Activated CD4-positive, alpha-beta T cell treated with anti-CD3 and anti-CD28 coated beads, Interleukin-10, Interleukin-2, amounts not matched to agents 100 ng/mL and 50 ng/mL, durations not matched to agents 16 hours and 8 hours (primary cell): Measurements from ENCODE around the gene ASTN2.

ENCODE experiments used
- DNase-seq: peaks from one replicate; pipeline ENCODE4 v3.0.0-alpha.2; 2020

ASTN2 gene, protein sequence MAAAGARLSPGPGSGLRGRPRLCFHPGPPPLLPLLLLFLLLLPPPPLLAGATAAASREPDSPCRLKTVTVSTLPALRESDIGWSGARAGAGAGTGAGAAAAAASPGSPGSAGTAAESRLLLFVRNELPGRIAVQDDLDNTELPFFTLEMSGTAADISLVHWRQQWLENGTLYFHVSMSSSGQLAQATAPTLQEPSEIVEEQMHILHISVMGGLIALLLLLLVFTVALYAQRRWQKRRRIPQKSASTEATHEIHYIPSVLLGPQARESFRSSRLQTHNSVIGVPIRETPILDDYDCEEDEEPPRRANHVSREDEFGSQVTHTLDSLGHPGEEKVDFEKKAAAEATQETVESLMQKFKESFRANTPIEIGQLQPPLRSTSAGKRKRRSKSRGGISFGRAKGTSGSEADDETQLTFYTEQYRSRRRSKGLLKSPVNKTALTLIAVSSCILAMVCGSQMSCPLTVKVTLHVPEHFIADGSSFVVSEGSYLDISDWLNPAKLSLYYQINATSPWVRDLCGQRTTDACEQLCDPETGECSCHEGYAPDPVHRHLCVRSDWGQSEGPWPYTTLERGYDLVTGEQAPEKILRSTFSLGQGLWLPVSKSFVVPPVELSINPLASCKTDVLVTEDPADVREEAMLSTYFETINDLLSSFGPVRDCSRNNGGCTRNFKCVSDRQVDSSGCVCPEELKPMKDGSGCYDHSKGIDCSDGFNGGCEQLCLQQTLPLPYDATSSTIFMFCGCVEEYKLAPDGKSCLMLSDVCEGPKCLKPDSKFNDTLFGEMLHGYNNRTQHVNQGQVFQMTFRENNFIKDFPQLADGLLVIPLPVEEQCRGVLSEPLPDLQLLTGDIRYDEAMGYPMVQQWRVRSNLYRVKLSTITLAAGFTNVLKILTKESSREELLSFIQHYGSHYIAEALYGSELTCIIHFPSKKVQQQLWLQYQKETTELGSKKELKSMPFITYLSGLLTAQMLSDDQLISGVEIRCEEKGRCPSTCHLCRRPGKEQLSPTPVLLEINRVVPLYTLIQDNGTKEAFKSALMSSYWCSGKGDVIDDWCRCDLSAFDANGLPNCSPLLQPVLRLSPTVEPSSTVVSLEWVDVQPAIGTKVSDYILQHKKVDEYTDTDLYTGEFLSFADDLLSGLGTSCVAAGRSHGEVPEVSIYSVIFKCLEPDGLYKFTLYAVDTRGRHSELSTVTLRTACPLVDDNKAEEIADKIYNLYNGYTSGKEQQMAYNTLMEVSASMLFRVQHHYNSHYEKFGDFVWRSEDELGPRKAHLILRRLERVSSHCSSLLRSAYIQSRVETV (N-terminal part only)

DNA sequence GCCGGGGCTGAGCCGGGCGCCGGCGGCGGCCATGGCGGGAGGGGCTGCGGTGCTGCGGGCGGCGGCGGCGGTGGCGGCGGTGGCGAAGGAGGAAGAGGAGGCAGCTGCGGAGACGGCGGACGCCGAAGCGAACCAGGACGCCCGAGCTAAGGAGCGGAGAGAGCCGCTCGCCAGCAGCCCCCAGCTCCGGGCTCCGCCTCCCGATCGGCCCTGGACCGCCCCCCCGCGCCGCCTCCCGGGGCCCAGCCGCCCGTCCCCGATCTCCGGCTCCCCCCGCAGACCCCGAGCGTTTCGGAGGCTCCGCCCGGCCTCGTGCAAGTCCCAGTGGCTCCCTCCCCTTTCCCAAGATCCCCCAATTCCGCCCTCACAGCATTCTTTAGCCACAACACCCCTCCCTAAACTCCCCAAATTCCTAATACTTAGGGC lies at the start of gene ASTN2:
Gene ASTN2, minus strand, starts transcription at position 152 of the 426 bp plus-strand sequence. Its CDS starts 119 bp downstream, at position 33.
- no peak for DNase-seq

DNA sequence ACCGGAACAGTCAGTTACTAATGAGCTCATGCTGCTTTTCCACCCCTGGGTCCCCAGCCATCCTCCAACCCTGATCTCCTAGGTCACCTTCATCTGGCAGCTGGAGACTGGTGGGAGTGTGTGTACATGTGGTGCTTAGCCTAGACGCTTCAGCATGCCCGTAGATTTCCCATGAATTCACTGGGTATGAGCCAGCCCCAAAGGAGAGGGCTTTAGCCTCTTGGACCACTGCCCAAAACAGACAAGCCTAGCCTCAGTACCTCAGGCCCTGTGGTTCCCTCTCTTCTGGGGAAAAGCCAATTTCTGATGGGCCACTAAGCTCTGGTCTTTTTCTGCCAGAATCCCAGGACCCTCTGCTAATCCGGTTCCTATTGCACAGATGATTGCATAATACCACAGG lies 48.0 kb upstream of the ASTN2 start:
- DNase-seq, result no peak

DNA sequence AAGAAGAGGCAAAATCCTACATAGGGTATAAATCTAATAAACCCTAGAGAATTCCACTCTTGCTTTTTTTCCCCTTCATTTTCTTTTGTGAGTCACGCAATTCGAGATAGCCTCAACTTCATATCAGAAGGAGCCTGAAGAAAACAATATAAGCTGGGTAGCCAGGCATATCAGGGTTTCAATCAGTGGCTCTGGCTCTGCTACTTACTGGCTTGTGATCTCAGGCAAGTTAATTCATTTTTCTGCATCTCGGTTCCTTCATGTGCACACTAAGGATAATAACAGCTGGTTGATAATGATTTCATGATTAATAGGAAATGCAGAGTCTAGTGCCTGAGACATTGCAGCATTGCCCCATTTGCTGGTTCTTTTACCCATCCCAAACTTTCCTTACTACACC lies 46.5 kb upstream of the ASTN2 start:
- no peak for DNase-seq

DNA sequence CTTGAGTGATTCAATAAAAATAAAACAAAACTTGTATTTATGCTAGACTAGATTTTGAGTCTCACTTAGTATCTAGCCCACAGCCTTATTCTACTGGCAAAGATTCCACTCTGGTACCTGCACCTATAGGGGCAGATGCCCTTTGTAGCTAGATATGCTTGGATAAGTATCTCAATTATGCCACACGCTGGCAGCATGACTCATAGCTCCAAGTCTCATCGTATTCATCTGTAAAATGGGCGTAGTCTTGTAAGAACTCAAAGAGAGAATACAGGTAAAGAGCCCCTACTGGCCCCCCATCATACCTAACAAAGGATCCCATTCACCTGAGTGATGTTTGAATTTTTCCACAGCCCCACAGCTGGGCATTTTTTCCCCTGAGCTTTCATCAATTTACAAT lies 45.9 kb upstream of the ASTN2 start:
- DNase-seq, result no peak

DNA sequence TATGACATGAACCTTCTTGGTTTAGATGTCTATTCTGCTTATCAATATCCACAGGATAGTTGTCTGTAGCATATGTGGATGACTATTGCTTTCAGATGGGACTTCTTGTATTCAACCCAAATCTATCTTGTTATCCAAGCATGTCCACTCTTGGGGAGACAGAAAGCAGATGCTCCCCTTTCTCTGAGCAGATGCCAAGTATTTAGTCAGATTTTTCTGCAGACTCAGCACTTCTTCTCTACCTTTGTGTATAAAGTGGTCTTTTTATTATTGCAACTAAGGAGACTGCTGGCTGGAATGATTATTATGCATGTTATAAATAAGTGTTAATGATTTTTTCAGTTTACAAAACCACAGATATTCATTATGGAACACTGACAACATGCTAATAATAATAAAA lies 45.1 kb upstream of the ASTN2 start:
- no peak for DNase-seq

DNA sequence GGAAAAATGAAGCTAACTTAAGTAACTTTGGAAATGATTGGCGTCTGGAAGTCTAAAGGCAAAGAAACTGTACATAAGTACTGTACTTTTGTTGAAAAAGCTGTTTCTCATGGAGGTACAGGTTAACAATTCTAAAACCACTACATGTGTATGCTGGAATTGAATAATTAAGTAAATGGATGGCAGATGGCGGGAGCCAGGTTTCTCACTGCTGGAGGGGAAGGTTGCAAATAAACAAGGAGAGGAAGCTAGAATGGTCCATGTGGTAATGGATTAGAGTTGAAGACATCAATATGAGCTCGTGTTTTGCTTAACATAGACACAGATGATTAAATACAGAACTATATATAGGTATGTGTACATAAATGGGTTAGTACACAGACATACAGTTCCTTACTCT lies 43.2 kb upstream of the ASTN2 start:
- DNase-seq, result no peak

DNA sequence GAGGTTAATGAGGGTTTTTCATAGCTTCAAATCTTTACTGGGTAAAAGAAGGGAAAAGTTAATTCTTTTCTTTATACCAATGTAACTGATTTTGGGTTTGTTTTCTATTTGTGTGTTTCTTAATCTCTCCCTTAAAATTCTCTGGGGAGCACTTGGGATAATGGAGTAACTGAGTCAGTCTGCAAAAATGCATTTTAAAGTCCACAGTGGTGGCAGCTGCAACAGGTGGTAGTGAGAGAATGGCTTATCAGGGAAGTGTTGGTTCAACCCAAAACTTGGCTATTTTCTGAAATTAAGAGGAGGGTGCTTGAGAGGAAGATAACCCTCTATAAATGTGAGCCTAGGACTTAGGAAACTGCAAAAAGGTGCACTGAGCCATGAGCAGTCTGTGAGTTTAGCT lies 39.9 kb upstream of the ASTN2 start:
- no peak for DNase-seq

DNA sequence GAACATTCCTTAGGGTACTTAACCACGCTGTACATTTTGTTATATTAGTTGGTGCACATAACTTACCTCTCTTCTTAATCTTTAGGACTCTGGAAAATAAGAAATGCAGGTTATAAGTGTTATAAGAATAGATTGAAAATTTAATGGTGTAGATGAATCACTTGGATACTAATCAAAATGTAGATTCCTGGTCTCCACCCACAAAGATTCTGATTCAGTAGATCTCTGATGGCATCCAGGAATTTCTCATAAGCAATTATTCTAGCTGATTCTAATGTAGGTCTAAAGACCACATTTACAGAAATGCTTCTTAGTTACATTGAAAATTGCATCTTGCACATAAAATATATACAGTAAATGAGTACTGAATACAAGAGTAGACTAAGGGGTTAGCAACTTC lies 38.9 kb upstream of the ASTN2 start:
- no peak for DNase-seq

DNA sequence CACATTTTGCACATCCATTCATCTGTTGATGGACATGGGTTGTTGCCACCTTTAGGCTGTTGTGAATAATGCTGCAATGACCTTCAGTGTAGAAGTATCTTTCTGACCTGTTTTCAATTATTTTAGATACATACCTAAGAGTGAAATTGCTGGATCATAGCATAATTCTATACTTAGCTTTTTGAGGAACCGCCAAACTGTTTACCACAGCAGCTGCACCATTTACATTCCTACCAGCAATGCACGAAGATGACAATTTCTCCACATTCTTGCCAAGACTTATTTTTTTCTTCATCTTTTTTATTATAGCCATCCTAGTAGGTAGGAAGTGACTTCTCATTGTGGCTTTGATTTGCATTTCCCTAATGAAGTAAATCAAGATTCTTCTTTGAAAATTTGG lies 36.5 kb upstream of the ASTN2 start:
- no peak for DNase-seq

DNA sequence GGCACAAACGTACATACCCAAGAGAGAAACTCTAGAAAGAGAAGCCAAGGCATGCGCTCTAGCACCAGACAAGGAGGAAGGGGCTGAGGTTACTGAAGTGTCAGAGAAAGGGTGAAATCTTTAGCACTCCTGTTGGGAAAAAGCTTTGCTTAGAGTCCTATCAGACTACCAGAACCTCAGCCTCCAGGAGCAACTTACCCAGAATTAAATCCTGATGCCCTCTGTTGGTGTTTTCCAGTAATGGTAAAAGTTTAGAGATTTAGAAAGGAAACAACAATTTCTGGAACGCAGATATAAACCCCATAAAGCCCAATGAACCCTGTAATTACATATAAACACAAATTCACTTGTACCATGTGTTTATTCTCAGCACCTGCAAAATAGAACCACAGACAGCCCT lies 33.2 kb upstream of the ASTN2 start:
- no peak for DNase-seq

DNA sequence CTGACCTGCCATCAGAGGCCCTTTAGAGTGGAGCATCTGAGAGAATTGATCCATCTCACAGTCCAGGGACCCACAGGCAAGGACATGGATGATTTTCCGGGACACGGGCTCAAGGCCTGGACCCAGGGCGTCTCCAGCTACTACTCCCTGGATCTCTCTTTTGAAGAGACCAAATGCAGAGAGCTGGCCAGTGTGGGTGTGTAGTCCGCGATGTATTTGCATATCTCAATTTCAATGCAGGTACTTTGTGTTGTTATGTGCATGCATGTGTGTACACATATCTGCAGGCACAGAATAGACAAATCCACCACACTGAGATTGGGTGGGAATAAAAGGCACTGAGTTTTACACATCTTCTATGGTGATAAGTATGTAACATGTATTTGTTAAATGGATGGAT lies 30.8 kb upstream of the ASTN2 start:
- DNase-seq, result no peak

DNA sequence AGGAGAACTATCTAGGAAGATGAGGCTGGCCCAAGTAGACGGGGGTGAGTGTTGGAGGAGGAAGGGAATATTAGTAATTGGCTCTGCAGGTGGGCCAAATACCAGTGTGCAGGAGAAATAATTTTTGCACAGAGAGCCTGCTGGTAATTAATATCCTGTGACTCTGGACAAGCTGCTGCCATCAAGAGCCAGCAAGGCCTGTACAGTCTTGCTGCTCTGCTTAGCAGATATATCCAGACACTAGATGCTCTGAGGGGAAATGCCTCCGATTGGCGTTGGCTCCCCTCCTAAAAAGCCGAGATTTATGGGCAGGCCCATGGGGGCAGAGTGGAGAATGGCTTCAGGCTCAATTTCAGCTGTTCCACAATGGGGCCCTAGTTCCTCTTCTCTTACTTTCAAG lies 29.6 kb upstream of the ASTN2 start:
- no peak for DNase-seq

DNA sequence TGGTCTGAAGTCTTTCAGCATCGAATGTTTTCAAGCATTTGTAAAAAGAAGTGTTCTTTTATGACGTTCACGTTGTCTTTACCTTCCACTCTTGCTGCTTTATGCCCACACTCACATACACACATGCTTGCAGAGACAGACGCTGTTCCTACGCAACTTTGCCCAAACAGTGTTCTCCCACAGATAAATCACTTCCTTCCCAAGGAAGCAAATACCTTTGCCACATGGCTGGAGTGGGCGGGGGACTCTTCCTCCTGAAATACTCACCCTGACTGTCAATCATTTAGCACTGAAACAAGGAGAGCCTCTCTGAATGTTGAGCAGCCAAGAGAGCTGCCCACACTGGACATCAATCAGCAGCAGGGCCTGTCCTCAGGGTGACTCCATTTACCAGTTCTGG lies 22.4 kb upstream of the ASTN2 start:
- DNase-seq, result no peak

DNA sequence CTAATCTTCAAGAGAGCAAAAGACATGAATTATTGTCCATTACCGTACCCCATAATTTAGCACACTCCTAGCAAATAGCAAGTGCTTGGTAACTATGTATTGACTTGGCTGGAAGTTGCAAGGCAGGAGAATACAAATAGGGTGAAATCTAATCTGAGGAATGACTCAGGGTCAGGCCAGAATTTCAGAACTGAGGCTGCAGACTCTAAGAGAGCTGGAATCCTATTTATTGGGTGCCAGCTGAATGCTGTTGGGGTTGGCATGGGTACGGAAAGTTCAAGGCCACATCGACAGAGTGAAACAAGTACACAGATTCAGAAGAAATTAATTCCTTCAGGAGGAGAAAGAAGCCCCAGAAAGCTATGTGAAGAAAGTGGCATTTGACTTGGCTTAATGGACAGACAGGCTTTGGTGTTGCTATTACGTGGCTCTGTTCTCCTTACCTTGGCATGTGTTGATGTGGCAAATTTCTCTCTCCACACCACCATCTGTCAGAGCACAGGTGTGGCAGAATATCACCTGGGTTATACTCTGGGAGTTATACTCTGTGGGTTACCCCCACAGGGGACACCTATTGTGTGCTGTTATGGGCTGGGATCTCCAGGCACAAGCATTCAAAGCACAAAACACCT lies 20.9 kb upstream of the ASTN2 start:
- DNase-seq, result no peak

DNA sequence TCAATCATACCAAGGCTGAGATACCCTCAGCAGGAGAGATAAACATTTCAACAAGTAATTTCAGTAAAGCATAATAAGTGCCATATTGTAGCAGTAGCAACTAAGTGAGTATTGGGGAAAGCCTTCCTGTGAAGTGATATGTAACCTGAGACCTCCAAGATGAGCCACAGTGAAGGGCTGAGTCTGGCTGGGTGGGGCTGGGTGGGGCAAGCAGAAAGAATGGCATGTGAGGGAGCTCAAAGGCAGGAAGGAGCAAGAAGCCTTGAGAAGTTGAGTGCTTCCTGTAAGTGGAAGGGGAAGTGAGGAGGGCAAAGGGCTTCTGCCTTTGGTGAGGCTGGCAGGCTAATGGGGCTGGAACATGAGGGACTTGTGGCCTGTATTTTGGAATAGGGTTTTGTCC lies 19.7 kb upstream of the ASTN2 start:
- no peak for DNase-seq

DNA sequence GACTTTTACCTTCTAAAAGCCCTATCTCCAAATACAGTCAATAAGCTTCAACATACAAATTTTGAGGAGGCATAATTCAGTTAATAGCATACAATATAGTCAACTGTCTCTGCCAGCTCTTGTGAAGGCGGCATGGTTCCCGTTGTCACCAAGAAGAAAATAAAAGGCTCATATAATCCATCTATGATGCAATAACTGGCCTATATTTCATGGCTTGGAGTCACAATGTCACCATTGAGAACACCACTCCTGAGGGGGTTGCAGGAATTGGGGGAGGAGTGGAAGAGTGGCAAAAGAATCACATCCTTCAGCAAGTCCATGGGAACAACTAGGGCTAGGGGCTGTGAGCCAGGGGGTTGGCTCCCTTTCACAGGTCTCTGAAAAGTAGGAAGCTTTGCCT lies 16.0 kb upstream of the ASTN2 start:
- DNase-seq, result no peak

DNA sequence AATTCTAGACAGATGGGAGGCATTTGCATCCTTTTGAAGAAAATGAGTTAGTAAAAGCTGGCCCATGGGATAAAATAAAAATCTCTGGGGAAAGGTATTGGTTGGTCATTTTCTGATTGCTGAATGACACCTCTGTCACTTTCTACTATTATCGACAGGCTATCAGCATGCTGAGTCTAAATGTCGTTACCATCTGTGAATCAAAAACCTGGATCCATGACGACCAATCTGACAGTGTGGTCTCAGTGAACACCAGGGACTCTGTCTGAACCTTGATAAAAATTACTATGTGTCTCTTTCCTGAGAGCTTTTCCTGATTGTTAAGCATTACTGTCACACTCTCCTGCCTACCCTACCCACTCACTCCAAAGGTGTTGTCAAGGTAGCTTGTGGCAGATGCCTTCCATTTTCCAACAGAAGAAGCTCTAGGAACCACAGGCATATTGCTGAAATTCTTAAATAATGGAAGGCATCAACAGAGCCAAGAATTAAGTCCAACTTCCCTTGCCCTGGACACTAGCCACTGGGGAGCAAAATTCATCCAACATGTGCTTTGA lies 12.6 kb upstream of the ASTN2 start:
- DNase-seq, result no peak

DNA sequence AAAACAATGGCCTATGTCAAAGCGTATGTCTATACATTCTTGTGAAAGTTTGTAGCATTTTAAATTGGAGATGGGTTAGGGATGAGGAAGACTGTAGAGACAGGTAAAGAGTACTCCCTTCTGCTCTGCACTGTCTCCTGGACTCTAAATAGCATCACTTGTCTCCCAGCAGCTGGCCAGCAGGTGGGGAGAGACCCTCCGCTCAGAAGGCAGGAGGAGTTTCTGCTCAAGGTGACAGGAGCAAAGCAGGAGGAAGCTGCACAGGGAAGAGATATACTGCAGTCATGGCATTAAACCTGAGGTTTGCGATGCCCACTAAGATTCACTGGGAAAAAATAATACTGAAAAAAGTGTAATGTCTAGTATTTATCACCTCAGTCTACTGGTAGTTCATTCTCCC lies 10.7 kb upstream of the ASTN2 start:
- no peak for DNase-seq

DNA sequence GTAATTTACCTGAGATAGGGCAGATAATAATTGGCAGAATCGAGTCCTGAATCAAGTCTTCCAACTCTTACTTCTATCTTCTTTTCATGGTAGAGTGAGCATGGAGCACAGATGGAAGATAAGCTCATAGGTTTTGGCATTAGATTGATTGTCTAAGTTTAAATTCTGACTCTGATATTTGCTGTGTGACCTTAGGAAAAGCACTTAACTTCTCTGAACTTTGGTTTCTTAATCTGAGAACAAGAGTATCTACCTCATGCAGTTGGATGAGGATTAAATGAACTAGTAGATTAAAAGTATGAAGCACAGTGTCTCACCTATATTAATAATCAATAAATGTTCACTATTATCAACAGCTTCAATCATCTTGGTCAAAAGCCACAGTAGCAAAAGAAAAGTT lies 9.4 kb upstream of the ASTN2 start:
- DNase-seq, result no peak

DNA sequence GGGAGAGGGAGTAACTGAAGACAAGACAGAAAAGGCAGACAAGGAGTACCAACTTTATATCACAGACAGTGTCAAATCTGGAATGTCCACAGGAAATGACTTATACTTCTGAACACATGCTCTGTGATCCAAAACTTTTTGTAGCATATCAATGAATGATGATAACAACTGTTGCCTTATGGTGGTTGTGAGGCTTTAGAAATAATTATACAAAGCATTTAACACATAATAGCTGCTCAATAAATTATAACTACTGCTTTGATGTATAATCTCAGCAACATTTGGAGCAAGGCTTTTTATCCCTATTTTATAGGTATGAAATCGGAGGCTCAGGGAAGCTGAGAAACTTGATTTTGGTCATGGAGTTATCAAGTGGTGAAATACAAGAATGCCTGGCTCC lies 3.3 kb upstream of the ASTN2 start:
- no peak for DNase-seq

DNA sequence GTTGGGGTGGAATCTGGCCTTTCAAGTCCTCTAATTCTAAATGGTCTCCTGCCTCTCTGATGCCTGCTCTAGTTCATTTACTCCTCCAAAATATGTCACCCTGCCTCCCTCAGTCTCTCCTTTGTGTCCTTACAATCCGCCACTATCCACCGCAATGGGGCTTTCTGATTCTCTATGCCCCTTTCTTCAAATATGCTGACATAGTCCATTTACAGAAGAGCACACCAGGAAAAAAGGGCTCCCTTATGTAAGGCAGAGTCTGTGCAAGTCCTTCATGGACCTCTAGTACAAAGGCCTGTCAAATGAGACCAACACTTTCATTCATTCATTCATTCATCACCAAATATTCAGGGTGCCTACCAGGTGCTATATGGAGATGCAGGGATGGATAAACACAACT lies 2.0 kb upstream of the ASTN2 start:
- no peak for DNase-seq

DNA sequence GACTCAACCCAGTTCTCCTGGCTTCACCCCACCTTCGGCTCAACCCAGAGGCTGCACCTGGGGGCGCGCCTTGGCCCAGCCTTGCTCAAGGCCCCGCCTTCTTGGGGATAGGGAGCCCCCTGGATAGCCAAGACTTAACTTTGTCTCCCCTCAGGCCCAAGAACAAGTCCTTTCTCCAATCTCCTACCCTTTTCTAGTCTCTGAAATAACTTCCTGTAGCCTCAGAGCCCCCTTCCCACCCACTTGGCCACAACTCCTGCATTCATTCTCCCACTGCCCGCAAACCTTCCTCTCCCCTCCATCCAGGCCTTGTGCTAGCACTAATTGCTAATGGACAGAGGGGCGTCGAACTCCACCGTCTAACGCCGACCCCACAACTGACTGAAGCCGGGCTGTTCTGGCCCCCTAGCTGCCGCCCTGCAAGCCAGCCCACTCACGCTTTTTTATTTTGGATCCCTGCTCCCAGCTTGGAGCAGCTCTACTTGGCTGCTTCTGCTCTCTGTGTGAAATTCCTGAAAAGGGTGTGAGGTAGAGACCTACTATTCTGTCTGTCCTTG lies 579 bp upstream of the ASTN2 start:
- DNase-seq, result no peak
